HG02870 (cell line): ENCODE results near the gene RAD51AP1.

ENCODE experiments used
- ATAC-seq: cut with Tn5 transposase; IDR thresholded peaks from one replicate; pipeline ENCODE4 v1.9.1; 2021; ENCODE audit warnings: mild to moderate bottlenecking, moderate library complexity; ENCODE audit not compliant: unreplicated experiment

RAD51AP1 gene

GRCh38 chr12:4540638-4541037 is 1.9 kb downstream of the RAD51AP1 start:
- no peak for ATAC-seq

- ATAC-seq, result no peak
Observed at GRCh38 chr12:4545195-4545594, 6.5 kb downstream of the RAD51AP1 start.

- no peak for ATAC-seq
Observed at GRCh38 chr12:4552191-4552590, 13.5 kb downstream of the RAD51AP1 start.

DNA sequence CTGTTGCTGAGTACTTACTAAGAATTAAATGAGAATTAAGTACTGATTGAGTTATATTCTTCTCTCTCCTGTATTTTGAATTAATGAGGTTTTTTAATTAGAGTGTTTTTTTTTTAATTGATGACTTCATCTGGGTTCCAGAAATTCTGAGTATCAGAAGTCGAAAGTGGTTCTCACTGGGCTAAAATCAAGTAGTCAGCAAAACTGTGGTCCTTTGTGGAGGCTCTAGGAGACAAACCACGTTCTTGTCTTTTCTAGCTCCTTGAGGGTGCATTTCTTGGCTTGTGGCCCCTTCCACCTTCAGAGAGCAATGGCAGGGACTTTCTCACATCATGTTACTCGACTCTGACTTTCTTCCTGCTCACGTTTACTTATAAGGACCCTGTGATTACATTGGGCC is 15.3 kb downstream of the RAD51AP1 start:
- ATAC-seq, result no peak

- ATAC-seq, result no peak
Observed at GRCh38 chr12:4555804-4556203, 17.1 kb downstream of the RAD51AP1 start.

DNA sequence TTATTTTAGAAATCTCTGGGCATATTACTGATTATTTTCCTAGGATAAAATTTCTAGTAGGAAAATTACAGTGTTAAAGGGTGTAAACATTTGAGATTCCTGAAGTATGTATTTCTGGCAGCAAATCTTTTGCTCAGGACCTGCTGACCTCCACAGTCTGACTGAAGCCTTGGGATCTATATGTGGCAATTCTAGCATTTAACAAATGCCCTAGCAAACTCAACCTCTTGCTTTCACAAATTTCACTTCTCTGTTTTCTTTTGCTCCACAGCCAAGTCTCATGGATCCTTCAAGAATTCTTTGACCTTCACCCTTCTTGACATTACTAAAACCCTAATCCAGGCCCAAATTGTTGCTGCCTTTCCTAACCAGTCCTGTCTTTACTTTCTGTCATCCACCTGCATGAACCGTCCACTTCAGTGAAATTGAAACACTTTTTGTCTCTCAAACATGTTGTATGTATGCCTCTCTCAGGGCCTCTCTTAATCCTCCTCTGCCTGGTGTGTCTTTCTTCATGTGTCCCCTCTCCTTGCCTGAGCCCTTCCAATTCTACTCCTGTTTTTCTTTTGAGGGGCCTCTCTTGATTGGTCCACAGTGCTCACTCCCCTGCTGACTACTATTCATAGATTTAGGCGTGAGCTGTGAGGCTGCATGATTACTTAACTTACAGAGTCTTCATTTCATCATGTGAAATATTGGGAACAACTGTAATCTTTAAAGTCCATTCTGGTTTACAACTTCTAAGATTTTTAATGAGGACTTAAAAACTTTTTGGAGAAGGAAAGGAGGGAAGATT is 18.2 kb downstream of the RAD51AP1 start:
- no peak for ATAC-seq

DNA sequence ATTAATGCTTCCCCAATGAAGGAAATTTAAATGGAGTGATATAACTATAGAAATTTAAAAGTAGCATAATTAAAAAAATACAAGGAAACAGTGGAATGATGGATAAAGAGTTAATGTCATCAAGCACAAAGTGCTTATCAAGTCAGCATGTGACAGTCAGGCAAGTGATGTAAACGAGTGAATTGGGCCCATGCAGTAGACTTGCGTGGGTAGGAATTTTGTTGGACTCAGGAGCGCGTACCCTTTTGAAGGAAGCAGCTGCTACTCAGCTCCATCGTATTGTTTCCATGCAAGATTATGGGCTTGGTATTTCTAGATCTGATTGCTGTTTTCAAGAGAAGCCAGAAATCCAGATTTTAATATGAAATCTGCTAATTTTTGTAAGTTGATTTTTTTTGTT is 18.9 kb downstream of the RAD51AP1 start:
- no peak for ATAC-seq

DNA sequence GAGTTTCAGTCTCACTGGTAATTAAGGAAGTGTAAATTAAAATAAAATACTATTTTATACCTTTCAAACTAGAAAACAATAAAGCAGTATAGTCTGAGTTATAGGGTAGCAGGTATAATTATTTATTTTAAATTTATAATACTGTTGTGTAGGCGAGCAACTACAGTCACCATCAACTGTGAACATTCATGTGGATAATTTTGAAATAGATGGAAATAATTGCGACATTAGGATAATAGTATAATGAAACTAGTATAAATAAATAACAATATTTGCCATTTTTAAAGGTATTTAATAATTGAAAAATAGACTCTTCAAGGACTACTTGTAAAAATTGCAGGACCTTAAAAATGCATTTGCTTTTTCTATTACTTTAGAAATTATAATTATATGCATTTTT is 19.5 kb downstream of the RAD51AP1 start:
- no peak for ATAC-seq

GRCh38 chr12:4562034-4562657 is 23.5 kb downstream of the RAD51AP1 start, which contains the start of gene DYRK4:
TSS of gene DYRK4 (plus strand) at chr12:4562208. CDS start at chr12:4562246, 38 bp downstream.
- no peak for ATAC-seq

DNA sequence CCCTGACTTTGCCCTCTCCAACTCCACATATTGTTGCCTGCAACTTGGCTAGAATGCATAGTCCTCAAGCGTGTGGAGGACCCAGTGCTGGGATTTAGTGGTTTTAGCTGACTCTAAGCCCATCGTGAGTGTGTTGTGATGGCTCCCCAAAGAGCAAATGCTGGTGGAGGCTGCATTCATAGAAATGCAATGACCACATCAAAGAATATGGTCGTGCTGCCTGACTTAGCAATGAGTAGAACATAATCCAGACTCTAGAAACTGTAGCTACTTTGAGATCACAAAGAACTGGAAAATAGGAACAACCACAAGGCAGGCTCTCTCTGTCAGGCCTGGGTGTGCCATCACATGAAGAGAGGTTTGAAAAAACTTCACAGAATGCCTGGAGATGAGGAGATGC is 24.6 kb downstream of the RAD51AP1 start:
- no peak for ATAC-seq

- ATAC-seq, result no peak
Observed at GRCh38 chr12:4564818-4565217, 26.1 kb downstream of the RAD51AP1 start.

DNA sequence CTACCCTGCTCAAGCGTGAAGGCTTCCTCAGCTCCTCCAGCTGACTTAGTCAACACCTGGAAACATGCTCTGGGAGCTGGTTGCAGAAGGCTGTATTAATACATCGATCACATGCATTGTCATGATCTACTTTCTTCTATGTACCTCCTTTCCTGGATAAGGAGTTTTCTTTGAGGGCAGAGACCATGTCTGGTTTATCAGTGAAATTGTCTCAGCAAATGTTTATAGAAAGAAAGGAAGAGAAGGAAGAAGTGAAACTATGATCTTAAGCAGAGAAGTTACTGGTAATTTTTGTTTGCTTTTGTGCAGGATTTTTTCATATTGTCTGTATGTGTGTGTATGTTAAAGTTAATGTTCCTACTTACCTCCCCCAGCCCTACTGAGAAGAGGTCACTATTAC is 27.8 kb downstream of the RAD51AP1 start:
- ATAC-seq, result no peak

DNA sequence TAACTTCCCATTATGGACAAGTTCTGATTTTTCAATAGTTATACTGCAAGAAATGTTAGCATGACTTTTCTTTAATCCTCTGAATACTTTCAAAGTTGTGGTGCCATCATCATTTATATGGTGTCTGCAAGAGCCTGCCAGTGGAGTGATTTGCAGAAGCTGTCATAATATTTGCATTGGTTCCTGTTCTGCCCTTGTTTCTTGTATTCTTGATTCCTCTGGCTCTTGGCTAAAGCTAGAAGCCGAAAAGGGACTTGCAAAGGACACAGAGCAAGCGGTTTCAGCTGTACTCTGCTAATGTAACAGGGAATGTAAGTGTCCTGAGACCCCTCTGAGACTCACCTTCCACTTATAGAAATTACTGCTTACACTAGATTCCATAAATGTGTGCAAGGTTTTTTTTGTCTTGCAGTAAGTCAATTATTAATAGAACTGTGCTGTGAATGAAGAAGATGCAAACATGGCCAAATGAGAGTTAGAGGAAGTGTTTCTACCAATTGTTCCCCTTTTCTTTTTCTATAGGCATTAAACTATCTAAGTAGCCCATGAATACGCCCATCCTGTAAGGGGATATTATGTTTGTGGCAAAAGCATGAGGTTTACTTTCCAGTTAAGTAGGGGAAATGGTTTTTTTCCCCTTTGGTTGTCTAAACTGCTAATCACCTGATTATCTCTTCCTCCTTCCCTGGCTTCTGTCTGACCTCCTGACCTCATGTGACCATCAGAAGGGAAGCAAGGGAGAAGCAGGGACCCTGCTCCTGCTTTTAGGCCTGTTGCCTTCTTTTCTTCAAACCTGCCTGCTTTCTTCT is 28.6 kb downstream of the RAD51AP1 start:
- no peak for ATAC-seq

- no peak for ATAC-seq
Observed at GRCh38 chr12:4569261-4569660, 30.6 kb downstream of the RAD51AP1 start.

- no peak for ATAC-seq
Observed at GRCh38 chr12:4572680-4573079, 34.0 kb downstream of the RAD51AP1 start.

GRCh38 chr12:4579305-4580102 is 40.8 kb downstream of the RAD51AP1 start:
- no peak for ATAC-seq

DNA sequence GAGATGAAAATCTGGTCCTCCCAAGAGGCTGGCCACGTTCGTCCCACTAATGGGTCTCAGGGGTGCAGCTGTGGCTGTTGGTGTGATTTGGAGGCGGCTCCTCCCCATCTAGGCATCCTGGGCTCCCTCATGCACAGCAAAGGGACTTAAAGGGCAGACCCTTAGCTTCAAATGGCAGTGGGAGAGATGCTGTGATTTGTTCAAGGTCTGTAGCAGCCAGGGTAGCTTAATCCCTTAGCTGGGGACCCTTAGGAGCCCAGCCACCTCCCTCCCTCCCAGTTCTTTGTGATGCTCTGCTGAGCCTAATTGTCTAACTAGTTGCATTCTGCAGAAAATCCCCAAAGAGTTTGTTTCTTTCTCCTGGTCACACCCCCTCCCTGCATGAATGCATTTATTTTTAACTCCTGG is 41.6 kb downstream of the RAD51AP1 start:
- ATAC-seq, result no peak

DNA sequence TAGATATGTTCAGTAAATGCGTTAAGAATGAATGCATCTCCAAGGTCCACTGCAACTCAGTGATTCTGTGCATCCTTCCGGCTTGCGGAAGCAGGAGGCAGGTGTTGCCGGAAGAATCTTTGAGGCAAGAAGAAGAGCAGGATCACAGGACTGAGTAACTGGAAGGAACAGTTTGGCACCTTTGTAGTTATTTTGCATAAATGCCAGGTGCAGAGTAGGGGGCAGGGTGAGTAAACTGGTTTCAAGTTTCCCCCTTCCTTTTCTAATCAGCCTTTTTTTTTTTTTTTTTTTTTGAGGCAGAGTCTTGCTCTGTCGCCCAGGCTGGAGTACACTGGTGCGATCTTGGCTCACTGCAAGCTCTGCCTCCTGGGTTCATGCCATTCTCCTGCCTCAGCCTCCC is 45.6 kb downstream of the RAD51AP1 start:
- ATAC-seq, result no peak

- no peak for ATAC-seq
Observed at GRCh38 chr12:4584896-4585295, 46.2 kb downstream of the RAD51AP1 start.

GRCh38 chr12:4586500-4586899 is 47.8 kb downstream of the RAD51AP1 start:
- no peak for ATAC-seq

DNA sequence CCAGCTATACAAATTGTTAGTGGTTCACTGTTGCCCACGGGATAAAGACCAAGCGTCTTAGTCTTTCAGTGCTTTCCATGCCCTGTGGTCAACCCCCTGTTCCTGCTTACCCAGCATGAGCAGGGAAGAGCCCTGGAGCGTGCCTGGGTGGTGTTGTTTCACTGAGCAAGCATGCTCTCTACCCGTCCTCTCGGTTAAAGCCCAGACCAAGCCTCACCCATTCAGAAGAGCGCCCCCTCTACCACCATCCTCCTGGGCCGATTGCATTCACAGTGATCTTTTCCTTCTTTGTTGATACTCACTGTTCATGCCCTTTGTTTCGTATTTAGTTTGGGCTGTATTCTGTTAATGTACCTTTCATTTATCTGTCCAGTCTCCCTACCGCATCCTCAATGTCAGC is 48.4 kb downstream of the RAD51AP1 start:
- no peak for ATAC-seq
